Small intestine (tissue), 7 donors: ENCODE results near the gene FAM76B. TPM values are rescaled to one million over a fixed set of nuclear protein-coding genes. Genes with fewer than 3 reads are reported as not detected.

Source experiments
- DNase-seq, 2 donors: peaks; one replicate each; pipeline versions ENCODE4 v3.0.0 to v3.0.0-alpha.2; 2013
- FAIRE-seq: peaks from 2 replicates; lab custom pipeline; 2012; peaks lifted over from hg19 to GRCh38; lab: Jason Lieb, UNC
- H3K27ac ChIP-seq, 3 donors: one replicate each; pipeline ENCODE4 v1.5.1; 2013; ENCODE audit warnings: low read length in 2 of 3, mild to moderate bottlenecking in 2 of 3, control low read depth in 1 of 3, inconsistent platforms in 1 of 3, low read depth in 1 of 3, moderate library complexity in 1 of 3
- H3K27me3 ChIP-seq, 3 donors: one replicate each; pipeline ENCODE4 v1.6.1; 2013; ENCODE audit warnings: low read length in 3 of 3, inconsistent platforms in 1 of 3; ENCODE audit not compliant: control insufficient read depth in 3 of 3, insufficient read depth in 3 of 3
- H3K36me3 ChIP-seq, 3 donors: one replicate each; pipeline ENCODE4 v1.6.1; 2013; ENCODE audit warnings: low read length in 3 of 3, inconsistent platforms in 1 of 3, low read depth in 1 of 3, mild to moderate bottlenecking in 1 of 3, moderate library complexity in 1 of 3; ENCODE audit not compliant: control insufficient read depth in 3 of 3, insufficient read depth in 2 of 3
- H3K4me1 ChIP-seq, 3 donors: one replicate each; pipeline ENCODE4 v1.6.1; 2013; ENCODE audit warnings: low read length in 2 of 3, inconsistent platforms in 1 of 3, low read depth in 1 of 3, mild to moderate bottlenecking in 1 of 3, moderate library complexity in 1 of 3; ENCODE audit not compliant: control insufficient read depth in 3 of 3, insufficient read depth in 2 of 3
- H3K4me3 ChIP-seq, 3 donors: one replicate each; pipeline ENCODE4 v1.5.1; 2013; ENCODE audit warnings: low read length in 3 of 3, control low read depth in 1 of 3, inconsistent platforms in 1 of 3, low read depth in 1 of 3, mild to moderate bottlenecking in 1 of 3, moderate library complexity in 1 of 3
- H3K9me3 ChIP-seq, 2 donors: one replicate each; pipeline ENCODE4 v1.6.1; 2013; ENCODE audit warnings: low read depth in 1 of 2, low read length in 1 of 2; ENCODE audit not compliant: control insufficient read depth in 2 of 2, insufficient read depth in 1 of 2
- WGBS, 3 donors: extraction: QIAGEN DNeasy Blood & Tissue Kit; methylation state at CpG; one replicate each; pipeline ENCODE4 v1.1.7; 2013; 5-methylcytosine and 5-hydroxymethylcytosine counted together
- polyA plus RNA-seq, 4 donors: library from polyadenylated mRNA; stranded (reverse) in 3 of 4; unstranded in 1 of 4; fragments of 200-250 nt in 3 of 4; fragments of 120-200 nt in 1 of 4; gene quantifications; one replicate each; pipeline versions ENCODE4 v1.2.1 to v1.2.3, GENCODE V29; 2013
- donor health status: healthy with polysubstance abuse.
- donor health status: control.
- donor health status: control.
- donor health status: Bipolar disorder and iron deficiency.
- donor health status: healthy.

The FAM76B gene
- polyA plus RNA-seq, 4 donors, result 10.3 to 32.4 (median 10.6) TPM

DNA sequence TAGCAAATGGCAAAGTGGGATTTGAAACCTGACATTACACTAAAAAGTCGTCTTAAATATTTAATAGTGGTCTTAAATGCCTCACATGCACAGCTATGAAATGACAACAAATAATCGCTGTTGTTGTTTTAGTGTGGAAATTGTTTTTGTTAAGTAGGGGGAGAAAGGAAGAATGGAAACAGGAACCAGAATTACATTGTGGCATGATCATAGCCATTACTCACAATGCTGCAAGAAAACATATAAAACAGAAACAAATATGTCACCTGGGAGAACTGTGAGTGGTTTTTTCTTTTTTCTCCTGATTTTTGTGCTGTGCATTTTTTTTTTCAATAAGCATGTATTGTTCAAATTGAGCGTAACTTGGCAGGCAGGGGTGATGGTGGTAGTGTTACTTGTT lies 22.9 kb downstream of the FAM76B start:
- Histone ChIP-seq H3K4me3 (no peak overlapping the region), H3K4me1 (no peaks in the 10 kb centered on the region), H3K27me3 (no peaks in the 10 kb centered on the region), H3K9me3 (no peaks in the 10 kb centered on the region), H3K27ac (no peak overlapping the region), H3K36me3 (no peaks in the 10 kb centered on the region)
- 84 to 88% (median 86%) methylated on average over 3 of the region's 3 CpGs for WGBS, 3 donors
- FAIRE-seq, result no peak
- DNase-seq, result no peak

DNA sequence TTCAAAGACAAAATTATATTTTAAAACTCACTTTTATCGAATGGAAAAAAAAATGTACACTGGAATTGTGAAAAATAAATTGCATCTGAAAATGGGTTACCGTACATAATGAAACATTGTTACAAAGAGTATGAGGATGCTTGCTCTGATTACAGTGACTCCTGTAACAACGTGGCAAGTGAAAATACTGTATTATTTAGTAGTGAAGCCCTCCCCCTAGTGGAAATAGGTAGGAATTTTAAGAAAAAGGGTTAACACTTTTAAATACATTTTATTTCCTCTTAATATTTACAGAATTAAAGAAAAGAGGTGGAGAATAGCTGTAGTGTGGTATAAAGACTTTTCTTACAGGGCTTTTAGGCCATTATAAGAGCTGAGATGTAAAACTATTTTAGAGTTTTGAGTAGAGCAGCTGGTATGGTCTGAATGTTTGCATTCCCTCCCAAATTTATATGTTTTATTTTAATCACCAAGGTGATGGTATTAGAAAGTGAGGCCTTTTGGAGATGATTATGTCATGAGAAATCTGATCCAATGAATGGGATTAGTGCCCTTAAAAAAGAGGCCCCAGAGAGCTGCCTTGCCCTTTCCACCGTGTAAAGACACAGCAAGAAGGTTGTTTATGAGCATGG lies 25.2 kb downstream of the FAM76B start:
- H3K36me3 ChIP-seq, result no peaks in the 10 kb centered on the region
- DNase-seq (peak; percentile 52 to 65), FAIRE-seq (peak; percentile 51)
- no peak overlapping the region for H3K27ac ChIP-seq
- WGBS, 3 donors, result 19 to 21% (median 20%) methylated on average over 4 of the region's 4 CpGs
- H3K9me3 ChIP-seq, result no peaks in the 10 kb centered on the region
- H3K4me3 ChIP-seq, result no peak overlapping the region
- H3K4me1 ChIP-seq, result no peaks in the 10 kb centered on the region
- H3K27me3 ChIP-seq, result no peaks in the 10 kb centered on the region

DNA sequence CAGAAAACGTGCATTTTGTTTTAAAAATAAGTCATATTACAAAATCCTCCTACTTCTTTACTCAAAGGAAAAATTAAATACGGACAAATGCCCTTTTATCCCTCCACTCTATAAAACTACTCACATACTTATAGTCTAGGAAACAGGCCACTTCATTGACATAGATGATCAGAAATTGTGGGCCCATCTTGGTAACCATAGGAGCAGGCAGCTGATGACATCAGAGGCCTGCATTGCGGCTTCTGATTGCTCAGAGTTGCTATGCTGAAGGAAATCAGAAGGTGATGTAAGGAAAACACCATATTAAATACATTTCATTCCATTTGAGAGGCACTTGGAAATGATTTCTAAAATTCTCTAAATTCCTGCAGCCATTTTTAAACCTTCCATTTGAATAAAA lies 27.0 kb downstream of the FAM76B start:
- H3K9me3 ChIP-seq, result no peaks in the 10 kb centered on the region
- no peak overlapping the region for H3K27ac ChIP-seq
- no peaks in the 10 kb centered on the region for H3K4me1 ChIP-seq
- H3K36me3 ChIP-seq, result no peaks in the 10 kb centered on the region
- H3K27me3 ChIP-seq, result no peaks in the 10 kb centered on the region
- WGBS, 3 donors, result 88 to 94% (median 90%) methylated on average over 3 of the region's 3 CpGs
- FAIRE-seq, result no peak
- DNase-seq, result no peak
- H3K4me3 ChIP-seq, result no peak overlapping the region

DNA sequence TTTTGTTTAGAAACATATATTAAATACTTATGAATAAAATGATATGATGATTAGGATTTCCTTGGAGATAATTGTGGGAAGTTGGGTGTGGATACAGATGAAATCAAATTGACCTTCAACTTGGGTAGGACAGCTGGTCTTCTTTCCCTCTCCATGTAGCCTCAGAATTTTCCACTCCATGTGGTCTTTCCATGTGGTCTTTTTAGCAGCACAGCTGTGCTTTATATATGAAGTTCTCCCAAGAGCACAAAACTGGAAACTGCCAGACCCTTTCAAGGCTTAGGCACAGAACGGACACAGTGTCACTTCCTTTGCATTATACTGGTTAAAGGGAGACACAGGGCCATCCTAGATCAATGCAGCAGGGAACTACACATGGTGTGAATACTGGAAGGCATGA lies 28.6 kb downstream of the FAM76B start:
- Histone ChIP-seq H3K27me3 (no peaks in the 10 kb centered on the region), H3K4me1 (no peaks in the 10 kb centered on the region), H3K4me3 (no peak overlapping the region), H3K36me3 (no peaks in the 10 kb centered on the region), H3K9me3 (no peaks in the 10 kb centered on the region), H3K27ac (no peak overlapping the region)
- DNase-seq (no peak), FAIRE-seq (no peak)
- WGBS, 3 donors, result 83 to 87% (median 84%) methylated on average over 1 of the region's 1 CpG

DNA sequence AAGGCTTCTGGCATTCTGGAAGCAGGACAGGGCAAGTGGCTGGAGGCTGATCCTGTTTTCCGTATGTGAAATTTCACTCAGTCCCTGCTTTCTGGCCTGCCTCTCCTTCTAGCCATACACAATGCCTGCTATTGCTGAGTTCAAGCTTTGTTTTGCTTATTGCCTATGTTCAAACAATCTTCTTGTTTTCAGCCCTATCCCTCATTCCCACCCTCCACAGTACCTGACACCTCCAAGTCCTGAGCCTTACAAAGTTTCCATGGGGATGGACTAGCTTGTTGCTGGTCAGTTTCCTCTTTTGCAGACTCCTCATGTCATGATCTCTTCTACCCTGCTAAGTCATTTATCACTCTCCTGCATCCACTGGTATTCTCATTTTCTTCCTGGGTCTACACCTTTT lies 38.1 kb downstream of the FAM76B start:
- Histone ChIP-seq H3K4me3 (no peak overlapping the region), H3K9me3 (no peaks in the 10 kb centered on the region), H3K27me3 (no peaks in the 10 kb centered on the region), H3K27ac (no peak overlapping the region), H3K4me1 (no peaks in the 10 kb centered on the region), H3K36me3 (no peaks in the 10 kb centered on the region)
- DNase-seq (no peak), FAIRE-seq (no peak)
- WGBS, 3 donors, result 88 to 100% (median 90%) methylated on average over 1 of the region's 1 CpG

DNA sequence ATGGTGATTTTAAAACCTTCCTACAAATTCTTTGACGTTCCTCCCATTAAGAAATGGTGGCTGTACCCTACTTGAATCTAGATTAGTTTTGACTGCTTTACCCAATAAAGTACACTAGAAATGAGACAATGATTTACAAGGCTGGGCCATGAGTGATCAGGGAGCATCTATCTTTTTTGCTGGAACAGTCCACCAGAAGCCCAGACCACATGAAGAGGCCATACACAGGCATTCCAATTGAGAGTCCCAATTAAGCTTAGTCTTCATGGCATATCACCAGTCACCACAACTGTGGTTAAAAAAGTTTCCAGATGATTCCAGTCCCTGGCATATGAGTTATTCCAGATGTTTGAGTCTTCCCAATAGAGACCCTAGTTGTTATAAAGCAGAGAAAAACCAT lies 39.5 kb downstream of the FAM76B start:
- 72 to 85% (median 78%) methylated on average over 1 of the region's 1 CpG for WGBS, 3 donors
- no peaks in the 10 kb centered on the region for H3K27me3 ChIP-seq
- no peak for FAIRE-seq
- no peaks in the 10 kb centered on the region for H3K4me1 ChIP-seq
- no peak overlapping the region for H3K27ac ChIP-seq
- no peak overlapping the region for H3K4me3 ChIP-seq
- no peaks in the 10 kb centered on the region for H3K9me3 ChIP-seq
- DNase-seq, result no peak
- H3K36me3 ChIP-seq, result no peaks in the 10 kb centered on the region

DNA sequence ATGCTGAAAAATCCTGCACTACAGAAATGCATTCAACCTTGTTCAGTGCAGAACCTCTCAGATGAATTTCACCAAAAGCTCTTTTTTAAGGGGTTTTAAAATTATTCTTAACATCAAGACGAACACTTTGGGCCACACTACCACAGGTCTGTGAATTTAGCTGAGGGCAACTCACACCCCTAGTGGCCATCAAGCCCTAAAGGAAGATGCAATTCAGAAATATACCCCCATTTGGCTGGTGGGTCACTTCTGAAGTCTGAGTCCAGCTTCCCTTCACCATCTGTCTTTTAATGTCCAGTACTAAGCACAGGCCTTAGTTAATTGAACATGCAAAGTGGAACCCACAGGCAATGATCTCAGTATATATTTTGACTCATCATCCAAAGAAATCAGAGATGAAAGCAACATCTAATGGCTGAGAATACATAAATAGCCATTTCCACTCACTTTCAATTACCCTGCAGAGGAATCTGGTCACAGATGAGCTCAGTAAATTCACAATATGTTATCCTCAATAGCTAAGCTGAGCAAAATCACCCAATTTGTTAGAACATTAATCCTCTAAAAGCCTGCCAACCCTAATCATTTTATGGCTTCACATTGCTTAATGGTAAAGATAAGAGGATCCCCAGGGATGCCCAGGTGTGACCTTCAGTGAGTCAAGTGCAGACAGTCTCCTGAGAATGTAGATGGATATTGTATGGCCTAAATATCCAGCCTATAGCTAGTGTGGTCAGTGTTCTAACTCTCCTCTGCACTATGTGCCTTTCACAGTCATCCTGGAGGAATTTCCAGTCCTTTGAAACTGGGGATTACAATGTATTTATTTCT lies 50.3 kb downstream of the FAM76B start:
- H3K27ac ChIP-seq, result no peak overlapping the region
- H3K27me3 ChIP-seq, result no peaks in the 10 kb centered on the region
- no peaks in the 10 kb centered on the region for H3K9me3 ChIP-seq
- WGBS, 3 donors, result 24 to 72% (median 52%) methylated on average over 1 of the region's 1 CpG
- H3K4me3 ChIP-seq, result no peak overlapping the region
- peaks cover 0 to 6% (median 0%) of the 10 kb centered on the region in 3 donors for H3K4me1 ChIP-seq
- DNase-seq (no peak), FAIRE-seq (no peak)
- no peaks in the 10 kb centered on the region for H3K36me3 ChIP-seq

DNA sequence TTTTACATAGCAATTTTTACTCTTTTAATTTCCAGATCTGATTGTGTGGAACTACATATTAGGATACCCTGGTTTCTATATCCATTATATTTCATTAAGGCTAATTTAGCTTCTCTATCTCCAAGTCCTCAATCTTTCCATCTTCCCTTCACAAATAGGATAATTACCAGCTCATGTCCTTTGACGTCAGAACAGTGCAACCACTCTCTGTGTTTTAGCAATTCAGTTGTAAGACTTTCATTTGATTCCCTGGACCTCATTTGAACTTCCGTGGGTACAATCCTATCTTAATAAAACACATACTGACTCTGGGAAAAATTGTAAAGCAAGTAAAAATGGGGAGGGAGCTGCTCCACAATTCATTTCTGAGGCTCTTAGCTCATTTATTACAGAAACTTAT lies 52.8 kb downstream of the FAM76B start:
- Histone ChIP-seq H3K36me3 (no peaks in the 10 kb centered on the region), H3K27me3 (no peaks in the 10 kb centered on the region), H3K4me3 (no peak overlapping the region), H3K4me1 (peaks cover 0 to 13% (median 0%) of the 10 kb centered on the region in 3 donors), H3K27ac (no peak overlapping the region), H3K9me3 (no peaks in the 10 kb centered on the region)
- no peak for FAIRE-seq
- no peak for DNase-seq
- 72 to 87% (median 76%) methylated on average over 2 of the region's 2 CpGs for WGBS, 3 donors
